Coronary artery (tissue), 2 donors: ENCODE results near the gene PCDHB13.

Experiments
- DNase-seq: peaks from one replicate; pipeline ENCODE4 v3.0.0-alpha.2; 2017; ENCODE audit warnings: low spot score
- H3K27ac ChIP-seq, 2 donors: fragments of 200-600 bp; sonication (generic); one replicate each; pipeline ENCODE4 v1.5.1; 2016 to 2019
- H3K4me3 ChIP-seq: fragments of 200-600 bp; sonication (generic); 2 replicates; pipeline ENCODE4 v1.5.1; 2016; ENCODE audit warnings: mild to moderate bottlenecking, moderate library complexity
- TF ChIP-seq, protein P1 (sequence below): fragments of 200-600 bp; sonication (generic); IDR thresholded peaks from one replicate; pipeline ENCODE4 v1.5.1; 2019; ENCODE audit warnings: antibody characterized with exemption

PCDHB13 gene

GRCh38 chr5:141260458-141261237 is 46.9 kb downstream of the PCDHB13 start:
- no peak overlapping the region for H3K27ac ChIP-seq
- no peak overlapping the region for H3K4me3 ChIP-seq
- DNase-seq, result no peak
- TF ChIP-seq, protein P1, sequence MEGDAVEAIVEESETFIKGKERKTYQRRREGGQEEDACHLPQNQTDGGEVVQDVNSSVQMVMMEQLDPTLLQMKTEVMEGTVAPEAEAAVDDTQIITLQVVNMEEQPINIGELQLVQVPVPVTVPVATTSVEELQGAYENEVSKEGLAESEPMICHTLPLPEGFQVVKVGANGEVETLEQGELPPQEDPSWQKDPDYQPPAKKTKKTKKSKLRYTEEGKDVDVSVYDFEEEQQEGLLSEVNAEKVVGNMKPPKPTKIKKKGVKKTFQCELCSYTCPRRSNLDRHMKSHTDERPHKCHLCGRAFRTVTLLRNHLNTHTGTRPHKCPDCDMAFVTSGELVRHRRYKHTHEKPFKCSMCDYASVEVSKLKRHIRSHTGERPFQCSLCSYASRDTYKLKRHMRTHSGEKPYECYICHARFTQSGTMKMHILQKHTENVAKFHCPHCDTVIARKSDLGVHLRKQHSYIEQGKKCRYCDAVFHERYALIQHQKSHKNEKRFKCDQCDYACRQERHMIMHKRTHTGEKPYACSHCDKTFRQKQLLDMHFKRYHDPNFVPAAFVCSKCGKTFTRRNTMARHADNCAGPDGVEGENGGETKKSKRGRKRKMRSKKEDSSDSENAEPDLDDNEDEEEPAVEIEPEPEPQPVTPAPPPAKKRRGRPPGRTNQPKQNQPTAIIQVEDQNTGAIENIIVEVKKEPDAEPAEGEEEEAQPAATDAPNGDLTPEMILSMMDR, result no peak

- TF ChIP-seq, protein P1, result no peak
- no peak overlapping the region for H3K4me3 ChIP-seq
- DNase-seq, result no peak
- H3K27ac ChIP-seq, result no peak overlapping the region
Observed at GRCh38 chr5:141261238-141261546, 47.5 kb downstream of the PCDHB13 start.
